HUES64 (cell line): Measurements from ENCODE around the gene LCE2C.

ENCODE experiments used
- H3K27ac ChIP-seq: 2 replicates; pipeline ENCODE4 v1.7.0; 2013; ENCODE audit warnings: low read depth, low read length, inconsistent platforms
- H3K27me3 ChIP-seq: 2 replicates; pipeline ENCODE4 v1.6.1; 2013; ENCODE audit warnings: mild to moderate bottlenecking, low read length; ENCODE audit not compliant: insufficient read depth
- H3K36me3 ChIP-seq: 2 replicates; pipeline ENCODE4 v1.6.1; 2013; ENCODE audit warnings: mild to moderate bottlenecking, low read length; ENCODE audit not compliant: insufficient read depth
- H3K4me1 ChIP-seq: 2 replicates; pipeline ENCODE4 v1.6.1; 2013; ENCODE audit warnings: mild to moderate bottlenecking, low read length, moderate library complexity; ENCODE audit not compliant: insufficient read depth
- H3K4me3 ChIP-seq: 2 replicates; pipeline ENCODE4 v1.5.1; 2013; ENCODE audit warnings: mild to moderate bottlenecking, low read length, moderate library complexity
- H3K9ac ChIP-seq: 2 replicates; pipeline ENCODE4 v1.6.1; 2013; ENCODE audit warnings: mild to moderate bottlenecking, low read depth, low read length
- H3K9me3 ChIP-seq: 2 replicates; pipeline ENCODE4 v1.6.1; 2013; ENCODE audit warnings: low read depth, low read length; ENCODE audit not compliant: insufficient read depth

Gene LCE2C

DNA sequence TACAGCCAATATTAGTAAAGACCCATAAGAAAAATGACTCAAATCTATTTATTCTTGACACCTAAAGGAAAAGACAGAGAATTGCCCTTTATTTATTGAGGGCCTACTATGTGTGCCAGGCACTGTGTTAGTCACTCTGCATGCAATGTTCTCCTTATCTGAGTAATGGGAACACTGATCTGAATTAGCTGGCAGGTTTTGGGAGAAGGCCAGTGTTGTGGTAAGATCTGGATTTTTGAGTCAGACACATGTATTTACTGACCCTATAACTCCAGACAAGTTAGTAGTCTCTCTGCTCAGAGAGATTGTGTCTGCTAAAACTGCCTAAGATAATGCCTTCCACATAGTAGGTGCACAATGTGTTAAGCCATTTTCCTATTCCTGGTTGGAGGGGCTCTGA is 50.2 kb downstream of the LCE2C start:
- H3K9ac ChIP-seq = no peak overlapping the region
- no peak overlapping the region for H3K27ac ChIP-seq
- H3K27me3 ChIP-seq = no peaks in the 10 kb centered on the region
- H3K9me3 ChIP-seq = peaks cover 92% of the 10 kb centered on the region
- H3K36me3 ChIP-seq = no peaks in the 10 kb centered on the region
- no peaks in the 10 kb centered on the region for H3K4me1 ChIP-seq
- H3K4me3 ChIP-seq = no peak overlapping the region
